ENCODE data around the gene NTN1.

GRCh38 chr17:9009096-9009495 is 12.2 kb upstream of the NTN1 start:
- TF ChIP-seq, protein P1, sequence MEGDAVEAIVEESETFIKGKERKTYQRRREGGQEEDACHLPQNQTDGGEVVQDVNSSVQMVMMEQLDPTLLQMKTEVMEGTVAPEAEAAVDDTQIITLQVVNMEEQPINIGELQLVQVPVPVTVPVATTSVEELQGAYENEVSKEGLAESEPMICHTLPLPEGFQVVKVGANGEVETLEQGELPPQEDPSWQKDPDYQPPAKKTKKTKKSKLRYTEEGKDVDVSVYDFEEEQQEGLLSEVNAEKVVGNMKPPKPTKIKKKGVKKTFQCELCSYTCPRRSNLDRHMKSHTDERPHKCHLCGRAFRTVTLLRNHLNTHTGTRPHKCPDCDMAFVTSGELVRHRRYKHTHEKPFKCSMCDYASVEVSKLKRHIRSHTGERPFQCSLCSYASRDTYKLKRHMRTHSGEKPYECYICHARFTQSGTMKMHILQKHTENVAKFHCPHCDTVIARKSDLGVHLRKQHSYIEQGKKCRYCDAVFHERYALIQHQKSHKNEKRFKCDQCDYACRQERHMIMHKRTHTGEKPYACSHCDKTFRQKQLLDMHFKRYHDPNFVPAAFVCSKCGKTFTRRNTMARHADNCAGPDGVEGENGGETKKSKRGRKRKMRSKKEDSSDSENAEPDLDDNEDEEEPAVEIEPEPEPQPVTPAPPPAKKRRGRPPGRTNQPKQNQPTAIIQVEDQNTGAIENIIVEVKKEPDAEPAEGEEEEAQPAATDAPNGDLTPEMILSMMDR (IDR thresholded peaks at IDR 0.05), result no peak
- no peak for TF ChIP-seq POLR2A (IDR thresholded peaks at IDR 0.05)

All from uterus (tissue), 2 donors.